HPDE6-E6E7 (cell line): Measurements from ENCODE around the gene VWA5B2.
A peak's percentile ranks its signal among the peaks of the same experiment; 100 is the strongest.

ENCODE experiments used
- DNase-seq: peaks from one replicate; pipeline ENCODE4 v3.0.0; 2011; ENCODE audit warnings: missing footprints; ENCODE audit errors: extremely low spot score

Gene VWA5B2

GRCh38 chr3:184229394-184230080, at the start of gene VWA5B2:
VWA5B2 (plus strand) TSS chr3:184229585; CDS start chr3:184230529, 944 bp downstream.
- no peak for DNase-seq

GRCh38 chr3:184180165-184180564, 49.2 kb upstream of the VWA5B2 start:
- DNase-seq = no peak

- no peak for DNase-seq
Measured at GRCh38 chr3:184181596-184181995, 47.8 kb upstream of the VWA5B2 start.

- no peak for DNase-seq
Measured at GRCh38 chr3:184183679-184184078, 45.7 kb upstream of the VWA5B2 start.

GRCh38 chr3:184184546-184185230, 44.7 kb upstream of the VWA5B2 start:
- no peak for DNase-seq

GRCh38 chr3:184185461-184186183, 43.8 kb upstream of the VWA5B2 start:
- DNase-seq = peak; percentile 95

- no peak for DNase-seq
Measured at GRCh38 chr3:184186184-184186901, 43.0 kb upstream of the VWA5B2 start, which contains the start of gene ABCF3. ABCF3 (plus strand) TSS chr3:184186199; CDS start chr3:184186208, 9 bp downstream.

GRCh38 chr3:184186902-184187207, 42.5 kb upstream of the VWA5B2 start:
- no peak for DNase-seq

- DNase-seq = no peak
Measured at GRCh38 chr3:184188080-184188479, 41.3 kb upstream of the VWA5B2 start.

GRCh38 chr3:184189421-184189820, 40.0 kb upstream of the VWA5B2 start:
- no peak for DNase-seq

- DNase-seq = no peak
Measured at GRCh38 chr3:184192889-184193288, 36.5 kb upstream of the VWA5B2 start.

- DNase-seq = no peak
Measured at GRCh38 chr3:184193991-184194539, 35.3 kb upstream of the VWA5B2 start.

GRCh38 chr3:184196536-184196935, 32.8 kb upstream of the VWA5B2 start:
- DNase-seq = no peak

GRCh38 chr3:184198509-184198908, 30.9 kb upstream of the VWA5B2 start:
- no peak for DNase-seq

GRCh38 chr3:184200825-184201224, 28.6 kb upstream of the VWA5B2 start:
- DNase-seq = no peak

- no peak for DNase-seq
Measured at GRCh38 chr3:184203526-184203925, 25.9 kb upstream of the VWA5B2 start.

GRCh38 chr3:184209146-184209923, 20.1 kb upstream of the VWA5B2 start:
- no peak for DNase-seq

GRCh38 chr3:184211297-184211696, 18.1 kb upstream of the VWA5B2 start:
- no peak for DNase-seq

- no peak for DNase-seq
Measured at GRCh38 chr3:184211718-184212117, 17.7 kb upstream of the VWA5B2 start.

- DNase-seq = no peak
Measured at GRCh38 chr3:184218814-184219213, 10.6 kb upstream of the VWA5B2 start.

GRCh38 chr3:184222521-184222920, 6.9 kb upstream of the VWA5B2 start:
- no peak for DNase-seq
